HPDE6-E6E7 (cell line): ENCODE results near the gene SH2B3.
"Not testable (repeated sequence)": the region's sequence is repeated elsewhere in the genome, so short reads cannot be mapped to it uniquely, and the experiment has no call there.

Experiments
- DNase-seq: peaks from one replicate; pipeline ENCODE4 v3.0.0; 2011; ENCODE audit warnings: missing footprints; ENCODE audit errors: extremely low spot score

SH2B3 gene

DNA sequence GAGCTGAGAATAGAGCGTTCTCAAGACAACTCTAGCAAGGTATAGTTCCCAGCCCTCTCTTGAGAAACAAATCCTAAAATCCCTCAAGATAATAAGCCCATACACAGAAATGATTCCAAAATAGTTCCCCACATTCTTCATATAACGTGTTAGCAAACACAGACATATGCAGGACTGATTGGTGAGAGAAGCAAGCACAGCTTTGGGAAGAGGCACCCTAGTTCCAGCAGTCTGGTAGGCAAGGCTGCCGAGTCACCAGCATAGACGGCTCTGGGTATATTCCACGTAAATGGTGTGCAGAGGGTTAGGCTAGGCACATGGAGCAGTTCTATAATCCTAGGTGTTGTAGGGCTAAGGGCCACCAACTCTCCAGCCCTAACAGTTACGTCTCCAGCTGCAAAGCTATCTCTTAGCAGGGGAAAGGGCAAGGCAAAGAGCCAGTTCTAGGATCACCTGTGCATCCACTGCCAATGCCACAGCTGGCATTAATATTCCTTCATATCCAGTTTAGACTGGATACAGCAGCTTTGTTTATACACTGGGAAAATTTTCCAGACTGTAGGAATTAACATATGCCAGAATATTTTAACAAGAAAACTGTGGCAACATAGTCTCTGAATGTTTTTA is 52.9 kb downstream of the SH2B3 start:
- DNase-seq, result no peak

GRCh38 chr12:111460111-111460510 is 54.4 kb downstream of the SH2B3 start:
- DNase-seq, result not testable (repeated sequence)

- DNase-seq, result no peak
Observed at GRCh38 chr12:111462210-111462769, 56.6 kb downstream of the SH2B3 start.

DNA sequence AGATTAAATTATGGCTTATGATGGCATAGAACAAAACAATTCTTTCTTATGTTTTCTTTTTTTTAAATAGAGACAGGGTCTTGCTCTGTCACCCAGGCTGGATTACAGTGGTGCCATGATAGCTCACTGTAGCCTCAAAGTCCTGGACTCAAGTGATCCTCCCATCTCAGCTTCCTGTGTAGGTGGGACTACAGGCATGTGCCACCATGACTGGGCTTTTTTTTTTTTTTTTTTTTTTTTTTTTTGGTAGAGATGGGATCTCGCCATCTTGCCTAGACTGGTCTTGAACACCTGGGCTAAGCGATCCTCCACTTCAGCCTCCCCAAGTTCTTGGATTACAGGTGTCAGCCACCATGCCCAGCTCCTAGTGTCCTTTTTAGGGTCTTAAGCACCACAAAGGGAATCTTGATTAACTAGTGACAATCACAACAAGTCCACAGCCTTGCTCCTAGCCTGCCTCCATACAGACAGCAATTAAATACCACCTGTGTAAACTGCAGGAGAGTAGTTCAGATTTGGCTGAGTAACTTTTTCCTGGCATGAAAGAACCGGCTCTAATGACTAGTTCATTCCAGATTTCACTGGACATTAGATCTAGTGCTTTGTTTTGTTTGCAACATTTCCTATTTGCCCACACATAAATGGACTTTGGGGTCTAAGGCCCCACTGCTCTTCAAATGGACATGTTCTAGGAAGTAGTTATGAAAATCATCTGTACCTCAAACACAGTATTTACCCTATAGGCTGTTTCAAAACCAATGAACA is 61.6 kb downstream of the SH2B3 start:
- DNase-seq, result no peak

GRCh38 chr12:111467857-111468241 is 62.1 kb downstream of the SH2B3 start:
- no peak for DNase-seq

DNA sequence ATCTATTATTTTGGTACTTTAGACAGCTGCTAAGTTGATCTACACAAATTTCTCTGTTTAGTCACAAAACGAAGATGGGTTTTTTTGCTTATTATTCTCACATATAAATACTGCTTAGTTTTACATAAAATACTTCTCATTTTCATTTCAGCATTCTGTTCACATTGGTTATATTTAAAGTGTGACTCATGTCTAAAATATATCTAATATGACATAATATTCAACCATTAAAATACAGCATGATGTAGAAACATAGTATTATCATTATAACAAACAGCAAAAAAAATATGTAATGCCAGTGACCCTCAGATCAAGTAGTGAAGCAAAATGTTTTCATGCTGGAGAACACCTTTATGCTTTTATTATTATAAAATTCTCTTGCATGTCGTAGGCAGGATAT is 63.7 kb downstream of the SH2B3 start:
- no peak for DNase-seq

- DNase-seq, result no peak
Observed at GRCh38 chr12:111471236-111471635, 65.5 kb downstream of the SH2B3 start.

- no peak for DNase-seq
Observed at GRCh38 chr12:111482462-111482861, 76.7 kb downstream of the SH2B3 start.

DNA sequence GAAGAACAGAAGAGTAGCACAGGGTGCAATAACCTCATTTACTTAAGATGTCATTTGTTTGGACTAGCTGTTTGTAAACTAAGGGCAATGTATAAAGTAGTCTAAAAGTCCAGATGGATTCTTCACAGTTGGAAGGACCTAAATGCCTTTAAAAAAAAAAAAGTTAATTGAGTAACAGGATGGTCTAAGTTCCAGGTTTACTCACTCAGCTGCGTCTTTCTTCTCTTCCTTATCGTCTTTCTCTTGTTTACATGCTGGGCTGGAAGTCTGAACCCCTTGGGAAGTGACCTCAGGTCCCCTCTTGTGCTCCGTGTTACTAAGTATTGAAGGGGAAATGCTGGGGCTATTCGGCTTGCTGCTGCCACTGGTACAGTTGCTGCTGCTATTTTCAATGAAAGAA is 82.5 kb downstream of the SH2B3 start:
- no peak for DNase-seq

DNA sequence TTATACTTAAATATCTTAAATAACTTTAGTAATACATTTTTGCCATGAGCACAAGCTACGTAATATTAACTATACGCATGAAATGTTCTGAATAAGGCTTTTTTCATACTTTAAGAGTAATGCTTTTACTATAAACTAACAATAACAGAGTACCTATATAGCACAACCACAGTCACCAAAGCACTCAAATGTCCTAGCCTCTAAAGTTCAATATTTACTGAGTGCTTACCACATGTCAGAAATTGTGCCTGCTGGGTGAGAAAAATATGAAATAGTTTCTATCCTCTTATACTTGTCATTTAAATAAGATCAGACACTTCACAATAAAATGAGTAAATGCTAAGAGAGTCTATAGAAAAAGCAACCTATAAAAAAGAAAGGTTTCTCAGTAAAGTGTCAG is 83.1 kb downstream of the SH2B3 start:
- no peak for DNase-seq

- not testable (repeated sequence) for DNase-seq
Observed at GRCh38 chr12:111492979-111493378, 87.3 kb downstream of the SH2B3 start.

DNA sequence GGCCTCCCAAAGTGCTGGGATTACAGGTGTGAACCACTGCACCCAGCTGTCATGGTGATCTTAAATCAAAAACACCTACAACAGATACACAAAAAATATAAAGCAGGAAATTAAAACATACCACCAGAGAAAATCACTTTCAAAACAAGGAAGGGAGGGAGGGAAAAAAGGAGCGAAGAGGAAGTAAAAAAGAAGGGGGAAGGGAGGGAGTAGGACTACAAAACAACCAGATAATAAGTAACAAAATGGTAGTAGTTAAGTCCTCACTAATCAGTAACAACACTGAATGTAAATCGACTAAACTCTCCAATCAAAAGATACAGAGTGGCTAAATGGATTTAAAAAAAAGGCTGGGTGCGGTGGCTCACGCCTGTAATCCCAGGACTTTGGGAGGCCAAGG is 89.0 kb downstream of the SH2B3 start:
- DNase-seq, result no peak
